Fibroblast of pulmonary artery (primary cell): ENCODE results near the gene COQ10A.

ENCODE experiments used
- DNase-seq: peaks from one replicate; pipeline ENCODE4 v3.0.0-alpha.2; 2010; ENCODE audit warnings: low read depth
- H3K4me3 ChIP-seq: replicated peaks from 2 replicates; pipeline ENCODE4 v1.5.1; 2011; ENCODE audit warnings: low read depth, mild to moderate bottlenecking, control low read depth, low read length, moderate library complexity
- CTCF ChIP-seq: IDR thresholded peaks from 2 replicates; pipeline ENCODE4 v1.5.1; 2011; ENCODE audit warnings: mild to moderate bottlenecking, control low read depth, low read length, inconsistent platforms; ENCODE audit errors: missing control alignments

The COQ10A gene

GRCh38 chr12:56266693-56267442 lies at the start of gene COQ10A:
TSS of gene COQ10A (plus strand) at chr12:56266942. CDS start at chr12:56267119, 177 bp downstream.
- peak within 1 kb of the TSS; percentile 73 for H3K4me3 ChIP-seq
- peak; percentile 69 for TF ChIP-seq CTCF
- DNase-seq: peak; percentile 84

GRCh38 chr12:56219840-56220239 lies 46.9 kb upstream of the COQ10A start:
- H3K4me3 ChIP-seq: no peak overlapping the region
- no peak for DNase-seq

GRCh38 chr12:56220611-56221231 lies 46.0 kb upstream of the COQ10A start:
- peak overlapping the region; percentile 92 for H3K4me3 ChIP-seq
- no peak for TF ChIP-seq CTCF
- peak; percentile 72 for DNase-seq

More at GRCh38 chr12:56219840-56220239, 46.9 kb upstream of the COQ10A start:
- TF ChIP-seq CTCF: no peak

- H3K4me3 ChIP-seq: peak overlapping the region; percentile 92
- no peak for TF ChIP-seq CTCF
- DNase-seq: peak; percentile 85
These were observed 45.4 kb upstream of the COQ10A start for GRCh38 chr12:56221232-56221756.

GRCh38 chr12:56221757-56222530 lies 44.8 kb upstream of the COQ10A start, which contains the start of gene RNF41:
TSS of gene RNF41 (minus strand) at chr12:56221922. CDS start at chr12:56214047, 7,875 bp downstream.
- peak within 1 kb of the TSS; percentile 92 for H3K4me3 ChIP-seq
- no peak for TF ChIP-seq CTCF
- DNase-seq: peak; percentile 99

GRCh38 chr12:56222531-56222895 lies 44.2 kb upstream of the COQ10A start:
- TF ChIP-seq CTCF: no peak
- peak overlapping the region; percentile 92 for H3K4me3 ChIP-seq
- DNase-seq: no peak
